ENCODE measurements around the gene RPS8.
"Not testable (repeated sequence)": the region's sequence is repeated elsewhere in the genome, so short reads cannot be mapped to it uniquely, and the experiment has no call there.

RPS8 gene

GRCh38 chr1:44820328-44821239, 45.2 kb downstream of the RPS8 start:
- no peak for DNase-seq

- DNase-seq: no peak
Measured at GRCh38 chr1:44821240-44821715, 45.9 kb downstream of the RPS8 start.

- DNase-seq: no peak
Measured at GRCh38 chr1:44822131-44822701, 46.9 kb downstream of the RPS8 start.

- no peak for DNase-seq
Measured at GRCh38 chr1:44822981-44823451, 47.7 kb downstream of the RPS8 start.

- not testable (repeated sequence) for DNase-seq
Measured at GRCh38 chr1:44824392-44824791, 49.1 kb downstream of the RPS8 start.

GRCh38 chr1:44826375-44827196, 51.2 kb downstream of the RPS8 start:
- no peak for DNase-seq

- no peak for DNase-seq
Measured at GRCh38 chr1:44827197-44828002, 52.1 kb downstream of the RPS8 start.

GRCh38 chr1:44828003-44828651, 52.8 kb downstream of the RPS8 start:
- DNase-seq: no peak
